Pancreas (tissue), 10 donors: ENCODE measurements around the gene ABHD11. TPM values are rescaled to one million over a fixed set of nuclear protein-coding genes. Genes with fewer than 3 reads are reported as not detected.
"Not testable (repeated sequence)": the region's sequence is repeated elsewhere in the genome, so short reads cannot be mapped to it uniquely, and the experiment has no call there.

Source experiments
- ATAC-seq, 4 donors: fragments of 200-7000 bp; cut with Tn5 transposase; one replicate each; pipeline versions ENCODE4 v1.8.0 to v1.9.1; 2020; ENCODE audit warnings: mild to moderate bottlenecking in 4 of 4, moderate library complexity in 4 of 4
- DNase-seq, 6 donors: peaks; one replicate each; pipeline ENCODE4 v3.0.0-alpha.2; 2020
- FAIRE-seq: peaks from 2 replicates; lab custom pipeline; 2012; peaks lifted over from hg19 to GRCh38; lab: Jason Lieb, UNC
- H3K27ac ChIP-seq, 4 donors: fragments of 200-600 bp; sonication (generic); 1 replicate in 3 of 4; 2 replicates in 1 of 4; pipeline versions ENCODE4 v1.5.0 to v1.8.0; 2020
- H3K27me3 ChIP-seq, 4 donors: fragments of 200-600 bp; one replicate each; pipeline ENCODE4 v1.8.0; 2021
- H3K36me3 ChIP-seq, 3 donors: fragments of 200-600 bp; sonication (generic) in 1 of 3; one replicate each; pipeline versions ENCODE4 v1.5.0 to v1.8.0; 2020 to 2021
- H3K4me1 ChIP-seq, 3 donors: fragments of 200-600 bp; one replicate each; pipeline ENCODE4 v1.8.0; 2021
- H3K4me3 ChIP-seq, 4 donors: fragments of 200-600 bp; sonication (generic) in 2 of 4; one replicate each; pipeline versions ENCODE4 v1.5.0 to v1.8.0; 2020 to 2021
- H3K9me3 ChIP-seq, 4 donors: fragments of 200-600 bp; one replicate each; pipeline ENCODE4 v1.8.0; 2021
- WGBS, 2 donors: extraction: QIAGEN DNeasy Blood & Tissue Kit; methylation state at CpG; one replicate each; pipeline ENCODE4 v1.1.7; 2013; 5-methylcytosine and 5-hydroxymethylcytosine counted together
- intact Hi-C, 3 donors: fragments of 100-400 bp; cut with DNase I; formaldehyde crosslinking; loops; one replicate each; pipeline versions ENCODE4 v1.11.1 to v1.14.2; 2022
- polyA plus RNA-seq, 2 donors: library from polyadenylated mRNA; stranded (reverse); fragments of 200-250 nt; gene quantifications; one replicate each; pipeline ENCODE4 v1.2.3, GENCODE V29; 2013
- total RNA-seq, 6 donors: library from RNA; stranded (reverse); fragmentation: NEBNext Ultra II Directional in 4 of 6; extraction: Animal tissue kit (Norgen Biotek cat#: 25700) in 4 of 6; gene quantifications; one replicate each; pipeline versions ENCODE4 v1.2.1 to v1.2.4, GENCODE V29; 2021 to 2023
- TF ChIP-seq, protein P1 (sequence below), 4 donors: fragments of 200-600 bp; sonication (generic) in 3 of 4; IDR thresholded peaks; one replicate each; pipeline versions ENCODE4 v1.5.0 to v1.8.0; 2021; ENCODE audit warnings: antibody characterized with exemption in 4 of 4
- donor health status: healthy with polysubstance abuse.
- donor health status: DM: no; HTN: no; CAD: no; lungs with moderate emphysema.
- donor health status: DM: no; HTN: no; CAD: no.
- donor health status: control.
- donor health status: control.
- donor health status: Bipolar disorder and iron deficiency.
- donor health status: DM: yes; HTN: yes; CAD: no.
- donor health status: DM: no; HTN: no; CAD: no.
- donor health status: DM: no; HTN: no; CAD: no.
- donor health status: DM: yes; HTN: yes; CAD: no.

The ABHD11 gene, protein sequence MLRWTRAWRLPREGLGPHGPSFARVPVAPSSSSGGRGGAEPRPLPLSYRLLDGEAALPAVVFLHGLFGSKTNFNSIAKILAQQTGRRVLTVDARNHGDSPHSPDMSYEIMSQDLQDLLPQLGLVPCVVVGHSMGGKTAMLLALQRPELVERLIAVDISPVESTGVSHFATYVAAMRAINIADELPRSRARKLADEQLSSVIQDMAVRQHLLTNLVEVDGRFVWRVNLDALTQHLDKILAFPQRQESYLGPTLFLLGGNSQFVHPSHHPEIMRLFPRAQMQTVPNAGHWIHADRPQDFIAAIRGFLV
- total RNA-seq: 10 to 100 TPM; 16.0 to 30.6 (median 22.1) TPM
- polyA plus RNA-seq: 10 to 100 TPM; 91.0 to 95.2 TPM

DNA sequence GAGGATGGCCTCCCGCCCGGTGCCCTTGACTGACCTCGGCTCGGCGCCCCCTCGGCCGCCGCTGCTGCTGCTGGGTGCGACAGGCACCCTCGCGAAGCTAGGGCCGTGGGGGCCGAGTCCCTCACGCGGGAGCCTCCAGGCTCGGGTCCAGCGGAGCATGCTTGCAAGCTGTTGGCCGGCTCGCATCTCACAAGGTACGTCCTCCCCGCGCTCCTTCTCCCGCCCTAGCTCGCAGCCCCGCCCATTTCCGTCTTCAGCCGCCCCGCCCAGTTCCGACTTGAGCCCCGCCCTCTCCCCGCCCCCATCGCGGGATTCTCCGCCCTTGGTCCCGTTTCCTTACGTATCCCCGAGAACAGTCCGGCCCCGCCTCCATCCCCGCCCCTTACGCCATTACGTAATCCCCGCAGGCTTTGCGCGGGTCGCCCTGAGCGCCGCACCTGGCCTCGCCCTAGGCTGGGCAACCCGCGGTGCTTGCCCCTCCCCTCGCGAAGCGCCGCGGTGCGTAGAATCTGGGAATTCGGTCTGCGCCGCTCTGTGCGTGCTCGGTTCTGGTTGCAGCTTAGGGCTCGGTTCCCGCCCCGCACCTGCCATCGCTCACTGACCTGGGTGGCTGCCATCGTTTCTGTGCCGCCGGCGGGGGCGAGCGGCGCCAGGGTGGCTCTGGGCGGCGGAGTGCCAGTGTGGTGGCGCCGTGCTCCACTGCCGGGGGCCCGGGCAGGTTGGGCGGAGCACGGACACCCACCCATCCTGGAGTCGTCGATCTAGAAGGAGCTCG lies at the start of gene ABHD11:
TSS of gene ABHD11 (minus strand) at position 191 of the 775 bp plus-strand sequence. CDS start at position 159, 32 bp downstream.
- peaks cover 0 to 8% (median 0%) of the 10 kb centered on the region in 3 donors for H3K36me3 ChIP-seq
- TF ChIP-seq, protein P1, sequence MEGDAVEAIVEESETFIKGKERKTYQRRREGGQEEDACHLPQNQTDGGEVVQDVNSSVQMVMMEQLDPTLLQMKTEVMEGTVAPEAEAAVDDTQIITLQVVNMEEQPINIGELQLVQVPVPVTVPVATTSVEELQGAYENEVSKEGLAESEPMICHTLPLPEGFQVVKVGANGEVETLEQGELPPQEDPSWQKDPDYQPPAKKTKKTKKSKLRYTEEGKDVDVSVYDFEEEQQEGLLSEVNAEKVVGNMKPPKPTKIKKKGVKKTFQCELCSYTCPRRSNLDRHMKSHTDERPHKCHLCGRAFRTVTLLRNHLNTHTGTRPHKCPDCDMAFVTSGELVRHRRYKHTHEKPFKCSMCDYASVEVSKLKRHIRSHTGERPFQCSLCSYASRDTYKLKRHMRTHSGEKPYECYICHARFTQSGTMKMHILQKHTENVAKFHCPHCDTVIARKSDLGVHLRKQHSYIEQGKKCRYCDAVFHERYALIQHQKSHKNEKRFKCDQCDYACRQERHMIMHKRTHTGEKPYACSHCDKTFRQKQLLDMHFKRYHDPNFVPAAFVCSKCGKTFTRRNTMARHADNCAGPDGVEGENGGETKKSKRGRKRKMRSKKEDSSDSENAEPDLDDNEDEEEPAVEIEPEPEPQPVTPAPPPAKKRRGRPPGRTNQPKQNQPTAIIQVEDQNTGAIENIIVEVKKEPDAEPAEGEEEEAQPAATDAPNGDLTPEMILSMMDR (IDR thresholded peaks at IDR 0.05): no peak
- WGBS, 2 donors: 0 to 1% methylated on average over 64 to 84 of the region's 84 CpGs
- FAIRE-seq (no peak), DNase-seq (peak; percentile 98 to 100 (median 100)), ATAC-seq (peak; percentile 70 to 83 (median 77))
- peak within 1 kb of the TSS; percentile 43 to 95 (median 78) for H3K4me3 ChIP-seq
- intact Hi-C loops: no loop called here
- no peaks in the 10 kb centered on the region for H3K27me3 ChIP-seq
- no peaks in the 10 kb centered on the region for H3K9me3 ChIP-seq
- peaks cover 17 to 31% (median 30%) of the 10 kb centered on the region in 3 donors for H3K4me1 ChIP-seq
- H3K27ac ChIP-seq: peak within 1 kb of the TSS; percentile 100

DNA sequence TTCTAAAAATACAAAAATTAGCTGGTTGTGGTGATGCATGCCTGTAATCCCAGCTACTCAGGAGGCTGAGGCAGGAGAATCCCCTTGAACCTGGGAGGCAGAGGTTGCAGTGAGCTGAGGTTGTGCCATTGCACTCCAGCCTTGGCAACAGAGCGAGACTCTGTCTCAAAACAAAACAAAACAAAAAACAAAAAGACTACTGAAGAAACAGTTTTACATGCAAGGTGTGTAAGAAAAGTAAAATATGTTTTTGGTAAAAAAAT lies 49.1 kb upstream of the ABHD11 start:
- H3K4me1 ChIP-seq, H3K4me3 ChIP-seq, H3K36me3 ChIP-seq, H3K9me3 ChIP-seq, H3K27ac ChIP-seq, H3K27me3 ChIP-seq, ATAC-seq, DNase-seq, intact Hi-C loops, FAIRE-seq: not testable (repeated sequence)
- WGBS, 2 donors: 97 to 100% methylated on average over 1 of the region's 1 CpG

DNA sequence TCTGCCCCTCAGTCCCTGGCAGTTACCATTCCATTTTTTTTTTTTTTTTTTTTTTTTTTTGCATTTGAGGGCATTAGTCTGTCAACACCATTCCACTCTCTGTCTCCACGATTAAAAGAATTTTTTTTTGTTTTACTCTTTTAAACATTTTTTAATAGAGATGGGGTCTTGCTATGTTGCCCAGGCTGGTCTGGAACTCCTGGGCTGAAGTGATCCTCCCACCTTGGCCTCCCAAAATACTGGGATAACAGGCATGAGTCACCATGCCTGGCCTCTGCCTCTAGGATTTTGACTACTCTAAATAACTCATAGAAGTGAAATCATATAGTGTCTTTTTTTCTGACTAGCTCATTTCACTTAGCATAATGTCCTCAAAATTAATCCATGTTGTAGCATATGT lies 48.0 kb upstream of the ABHD11 start:
- Histone ChIP-seq H3K27me3 (no peaks in the 10 kb centered on the region), H3K27ac (no peak overlapping the region), H3K9me3 (no peaks in the 10 kb centered on the region), H3K4me3 (no peak overlapping the region), H3K4me1 (no peaks in the 10 kb centered on the region), H3K36me3 (no peaks in the 10 kb centered on the region)
- WGBS, 2 donors: 83 to 84% methylated on average over 1 of the region's 1 CpG
- FAIRE-seq: no peak
- TF ChIP-seq, protein P1 (IDR thresholded peaks at IDR 0.05): no peak
- DNase-seq: no peak
- no peak for ATAC-seq
- intact Hi-C loops: no loop called here

DNA sequence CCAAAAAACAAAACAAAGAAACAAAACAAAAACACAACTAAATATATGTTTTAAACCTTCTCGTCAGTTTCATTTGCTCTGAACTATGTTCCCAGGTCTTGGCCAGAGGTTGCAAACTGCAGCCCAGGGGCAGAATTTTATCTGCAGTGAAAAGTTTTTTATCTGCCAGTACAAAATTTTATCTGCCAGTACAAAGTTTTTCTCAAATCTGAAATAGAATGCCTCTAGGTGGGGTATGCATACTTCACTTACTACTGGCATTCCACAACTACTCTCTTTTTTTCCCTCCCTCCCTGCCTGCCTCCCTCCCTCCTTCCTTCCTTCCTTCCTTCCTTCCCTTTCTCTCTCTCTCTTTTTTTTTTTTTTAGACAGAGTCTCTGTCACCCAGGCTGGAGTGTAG lies 40.9 kb upstream of the ABHD11 start:
- no peak overlapping the region for H3K4me3 ChIP-seq
- 47 to 48% methylated on average over 1 of the region's 1 CpG for WGBS, 2 donors
- ATAC-seq (peak in 2 of 4 donors; percentile 20 to 34), FAIRE-seq (no peak), DNase-seq (no peak)
- intact Hi-C loops: no loop called here
- H3K27me3 ChIP-seq: no peaks in the 10 kb centered on the region
- H3K36me3 ChIP-seq: no peaks in the 10 kb centered on the region
- no peaks in the 10 kb centered on the region for H3K4me1 ChIP-seq
- no peaks in the 10 kb centered on the region for H3K9me3 ChIP-seq
- no peak overlapping the region for H3K27ac ChIP-seq
- TF ChIP-seq, protein P1 (IDR thresholded peaks at IDR 0.05): no peak

DNA sequence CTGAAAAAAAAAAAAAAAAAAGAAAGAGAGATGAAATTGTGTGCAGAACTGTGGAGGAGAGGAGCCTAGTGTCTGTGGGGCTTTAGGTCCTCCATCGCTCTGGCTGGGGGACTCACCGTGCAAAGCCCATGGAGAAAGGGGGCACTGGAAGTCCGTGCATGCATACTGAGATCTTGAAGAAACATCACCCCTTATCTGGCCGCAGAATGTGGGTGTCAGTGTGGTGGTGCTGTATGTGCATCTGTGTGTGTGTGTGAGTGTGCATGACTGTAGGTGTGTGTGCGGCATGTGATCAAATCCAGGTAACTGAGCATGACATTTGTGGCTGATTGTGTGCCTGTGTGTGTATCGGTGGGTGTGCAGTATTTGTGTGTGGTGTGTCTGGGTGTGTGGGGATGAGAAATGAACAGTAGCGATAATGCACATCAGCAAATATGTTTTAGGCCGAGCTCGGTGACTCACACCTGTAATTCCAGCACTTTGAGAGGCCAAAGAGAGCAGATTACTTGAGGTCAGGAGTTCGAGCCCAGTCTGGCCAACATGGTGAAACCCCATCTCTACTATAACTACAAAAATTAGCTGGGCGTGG lies 40.3 kb upstream of the ABHD11 start:
- ATAC-seq: no peak
- H3K27ac ChIP-seq: no peak overlapping the region
- FAIRE-seq: no peak
- H3K27me3 ChIP-seq: no peaks in the 10 kb centered on the region
- no peak overlapping the region for H3K4me3 ChIP-seq
- intact Hi-C loops: no loop called here
- no peaks in the 10 kb centered on the region for H3K9me3 ChIP-seq
- H3K36me3 ChIP-seq: no peaks in the 10 kb centered on the region
- TF ChIP-seq, protein P1 (IDR thresholded peaks at IDR 0.05): no peak
- WGBS, 2 donors: 90 to 97% methylated on average over 11 of the region's 11 CpGs
- no peaks in the 10 kb centered on the region for H3K4me1 ChIP-seq
- peak in 1 of 6 donors; percentile 29 for DNase-seq
